ENCODE data around the gene MORF4L1. TPM values are rescaled to one million over a fixed set of nuclear protein-coding genes. Genes with fewer than 3 reads are reported as not detected.

The MORF4L1 gene
- total and polyA plus RNA-seq, 8 donors: 78.8 to 545 (median 267) TPM

- Histone ChIP-seq H3K4me1 (peaks cover 17 to 59% (median 49%) of the 10 kb centered on the region in 4 donors), H3K4me3 (no peak overlapping the region), H3K9me3 (no peaks in the 10 kb centered on the region), H3K27ac (no peak overlapping the region), H3K27me3 (no peaks in the 10 kb centered on the region), H3K36me3 (no peaks in the 10 kb centered on the region)
- no peak for DNase-seq
- intact Hi-C loops (cut with DNase I; ENCODE audit: low total_unique reads): no loop called here
- WGBS, 5 donors: 75 to 99% (median 93%) methylated on average over 5 of the region's 5 CpGs
- TF ChIP-seq, protein P1, sequence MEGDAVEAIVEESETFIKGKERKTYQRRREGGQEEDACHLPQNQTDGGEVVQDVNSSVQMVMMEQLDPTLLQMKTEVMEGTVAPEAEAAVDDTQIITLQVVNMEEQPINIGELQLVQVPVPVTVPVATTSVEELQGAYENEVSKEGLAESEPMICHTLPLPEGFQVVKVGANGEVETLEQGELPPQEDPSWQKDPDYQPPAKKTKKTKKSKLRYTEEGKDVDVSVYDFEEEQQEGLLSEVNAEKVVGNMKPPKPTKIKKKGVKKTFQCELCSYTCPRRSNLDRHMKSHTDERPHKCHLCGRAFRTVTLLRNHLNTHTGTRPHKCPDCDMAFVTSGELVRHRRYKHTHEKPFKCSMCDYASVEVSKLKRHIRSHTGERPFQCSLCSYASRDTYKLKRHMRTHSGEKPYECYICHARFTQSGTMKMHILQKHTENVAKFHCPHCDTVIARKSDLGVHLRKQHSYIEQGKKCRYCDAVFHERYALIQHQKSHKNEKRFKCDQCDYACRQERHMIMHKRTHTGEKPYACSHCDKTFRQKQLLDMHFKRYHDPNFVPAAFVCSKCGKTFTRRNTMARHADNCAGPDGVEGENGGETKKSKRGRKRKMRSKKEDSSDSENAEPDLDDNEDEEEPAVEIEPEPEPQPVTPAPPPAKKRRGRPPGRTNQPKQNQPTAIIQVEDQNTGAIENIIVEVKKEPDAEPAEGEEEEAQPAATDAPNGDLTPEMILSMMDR (IDR thresholded peaks at IDR 0.05): no peak
- TF ChIP-seq EP300 (IDR thresholded peaks at IDR 0.05): no peak
- no peak for TF ChIP-seq POLR2A (IDR thresholded peaks at IDR 0.05)
- TF ChIP-seq POLR2AphosphoS5 (IDR thresholded peaks at IDR 0.05): no peak
Observed at GRCh38 chr15:78946493-78946892, 73.8 kb downstream of the MORF4L1 start.

GRCh38 chr15:78947506-78947905 lies 74.8 kb downstream of the MORF4L1 start:
- Histone ChIP-seq H3K36me3 (no peaks in the 10 kb centered on the region), H3K4me1 (peaks cover 21 to 66% (median 58%) of the 10 kb centered on the region in 4 donors), H3K27ac (no peak overlapping the region), H3K4me3 (no peak overlapping the region), H3K9me3 (no peaks in the 10 kb centered on the region), H3K27me3 (no peaks in the 10 kb centered on the region)
- intact Hi-C loops (cut with DNase I; ENCODE audit: low total_unique reads): no loop called here
- no peak for TF ChIP-seq EP300 (IDR thresholded peaks at IDR 0.05)
- no peak for TF ChIP-seq POLR2AphosphoS5 (IDR thresholded peaks at IDR 0.05)
- no peak for TF ChIP-seq POLR2A (IDR thresholded peaks at IDR 0.05)
- TF ChIP-seq, protein P1 (IDR thresholded peaks at IDR 0.05): no peak
- DNase-seq: no peak
- 82 to 97% (median 94%) methylated on average over 3 to 5 of the region's 5 CpGs for WGBS, 5 donors

Small RNA genes lying within 50 kb of the gene (small RNA-seq; reads per million reads assigned to genes)
- gene RNU6-415P: 0 reads per million in 4 donors

Other genes with a start within 250 kb of the MORF4L1 start
- gene CHRNB4, start 231.7 kb upstream of the MORF4L1 start, total RNA-seq: not detected
- under 1 TPM in 1 of 3 donors, not detected in 2; 0.78 TPM for gene CHRNB4, start 231.7 kb upstream of the MORF4L1 start, polyA plus RNA-seq
- gene ADAMTS7, start 61.4 kb upstream of the MORF4L1 start, total RNA-seq: 100 to 1,000 TPM in 1 of 5 donors, 1 to 10 TPM in 4; 1.7 to 102 (median 4.0) TPM
- 1 to 10 TPM in 1 of 3 donors, under 1 TPM in 2; 0.31 to 1.7 (median 0.65) TPM for gene ADAMTS7, start 61.4 kb upstream of the MORF4L1 start, polyA plus RNA-seq
- 100 to 1,000 TPM; 173 to 386 (median 309) TPM for gene CTSH, start 72.2 kb downstream of the MORF4L1 start, total RNA-seq
- 100 to 1,000 TPM in 2 of 3 donors, 10 to 100 TPM in 1; 79.3 to 193 (median 125) TPM for gene CTSH, start 72.2 kb downstream of the MORF4L1 start, polyA plus RNA-seq
- 1 to 10 TPM in 2 of 5 donors, under 1 TPM in 1, not detected in 2; 0.18 to 3.8 (median 2.2) TPM for gene RASGRF1, start 217.9 kb downstream of the MORF4L1 start, total RNA-seq
- gene RASGRF1, start 217.9 kb downstream of the MORF4L1 start, polyA plus RNA-seq: under 1 TPM in 1 of 3 donors, not detected in 2; 0.10 TPM

All from stomach (tissue), 9 donors.